A549 (cell line): ENCODE measurements around the gene GSTT2B. TPM values are rescaled to one million over a fixed set of nuclear protein-coding genes. Genes with fewer than 3 reads are reported as not detected.

Source experiments
- ATAC-seq, 2 experiments: fragments of 200-7000 bp in 1 of 2; fragments of >200 bp in 1 of 2; cut with Nextera tagmentation in 1 of 2; cut with Tn5 transposase in 1 of 2; 3 replicates each; pipeline versions ENCODE4 v1.8.0 to v1.9.1; 2018 to 2020; ENCODE audit warnings: mild to moderate bottlenecking in 1 of 2, moderate library complexity in 1 of 2
- CTCF ChIA-PET: fragments of 300-600 bp; sonication (Branson Sonifier 250); formaldehyde crosslinking; extraction: SDS; loops from one replicate; lab custom pipeline; 2021; ENCODE audit warnings: antibody characterized with exemption, inconsistent platforms; lab: Yijun Ruan, JAX
- POLR2A ChIA-PET: fragments of 350-600 bp; formaldehyde crosslinking; extraction: SDS; loops from one replicate; lab custom pipeline; 2021; ENCODE audit warnings: antibody characterized with exemption, inconsistent platforms; lab: Yijun Ruan, JAX
- DNase-seq, 2 experiments: peaks; one replicate each; pipeline versions ENCODE4 v3.0.0 to v3.0.0-alpha.2; 2011 to 2016; ENCODE audit warnings: low read depth in 1 of 2, low spot score in 1 of 2
- FAIRE-seq: peaks from 2 replicates; lab custom pipeline; 2011; peaks lifted over from hg19 to GRCh38; lab: Jason Lieb, UNC
- H3K27ac ChIP-seq, 2 experiments: fragments of >200 bp; sonication (Bioruptor Twin); formaldehyde crosslinking; 3 replicates each; pipeline ENCODE4 v1.5.1; 2016 to 2017
- H3K4me1 ChIP-seq: fragments of >200 bp; sonication (Bioruptor Twin); formaldehyde crosslinking; 3 replicates; pipeline ENCODE4 v1.6.1; 2016
- H3K4me2 ChIP-seq: fragments of >200 bp; sonication (Bioruptor Twin); formaldehyde crosslinking; 3 replicates; pipeline ENCODE4 v1.6.1; 2016
- H3K4me3 ChIP-seq: fragments of >200 bp; sonication (Bioruptor Twin); formaldehyde crosslinking; 3 replicates; pipeline ENCODE4 v1.5.1; 2016
- H3K9me3 ChIP-seq: fragments of >200 bp; sonication (Bioruptor Twin); formaldehyde crosslinking; 3 replicates; pipeline ENCODE4 v1.6.1; 2016
- CEBPB ChIP-seq, 2 experiments: fragments of >200 bp in 1 of 2; sonication (Bioruptor Twin) in 1 of 2; formaldehyde crosslinking in 1 of 2; IDR thresholded peaks; 2 replicates each; pipeline ENCODE4 v1.6.1; 2012 to 2016
- CHD2 ChIP-seq: fragments of 150-350 bp; IDR thresholded peaks from 2 replicates; pipeline ENCODE4 v1.6.1; 2014; ENCODE audit warnings: low read length; ENCODE audit not compliant: partially characterized antibody
- EHF ChIP-seq: fragments of 250-450 bp; sonication (Bioruptor Pico); IDR thresholded peaks from 2 replicates; pipeline ENCODE4 v1.5.0; 2020; ENCODE audit warnings: mild to moderate bottlenecking
- ESRRA ChIP-seq: fragments of 150-350 bp; IDR thresholded peaks from 2 replicates; pipeline ENCODE4 v1.6.1; 2014; ENCODE audit warnings: mild to moderate bottlenecking, low read length, borderline replicate concordance
- FOSB ChIP-seq: fragments of 250-450 bp; sonication (Bioruptor Pico); IDR thresholded peaks from 2 replicates; pipeline ENCODE4 v1.5.0; 2020; ENCODE audit warnings: mild to moderate bottlenecking, moderate library complexity
- JUN ChIP-seq, 2 experiments: fragments of >200 bp; sonication (Bioruptor Twin); formaldehyde crosslinking; IDR thresholded peaks; 2 replicates in 1 of 2; 3 replicates in 1 of 2; pipeline ENCODE4 v1.6.1; 2016 to 2017
- JUNB ChIP-seq: fragments of >200 bp; sonication (Bioruptor Twin); formaldehyde crosslinking; IDR thresholded peaks from 2 replicates; pipeline ENCODE4 v1.6.1; 2016
- NFE2L2 ChIP-seq: fragments of 150-350 bp; conservative IDR thresholded peaks from 2 replicates; pipeline ENCODE4 v1.6.1; 2014; ENCODE audit warnings: low read length
- NR3C1 ChIP-seq: fragments of >200 bp; sonication (Bioruptor Twin); formaldehyde crosslinking; IDR thresholded peaks from 3 replicates; pipeline ENCODE4 v1.6.1; 2017
- PHF8 ChIP-seq: fragments of 200-600 bp; sonication (generic); IDR thresholded peaks from 2 replicates; pipeline ENCODE4 v1.6.1; 2016; ENCODE audit warnings: low read depth, mild to moderate bottlenecking, antibody characterized with exemption, moderate library complexity, borderline replicate concordance
- POLR2AphosphoS2 ChIP-seq: conservative IDR thresholded peaks from 2 replicates; pipeline ENCODE4 v1.6.1; 2012; ENCODE audit warnings: low read length, improper control_type of control experiment, inconsistent platforms
- RFX5 ChIP-seq: fragments of 450-650 bp; IDR thresholded peaks from 2 replicates; pipeline ENCODE4 v1.7.1; 2014; ENCODE audit warnings: antibody characterized with exemption, mild to moderate bottlenecking, moderate library complexity
- SMC3 ChIP-seq: fragments of >200 bp; sonication (Bioruptor Twin); formaldehyde crosslinking; IDR thresholded peaks from 3 replicates; pipeline ENCODE4 v1.6.1; 2018; ENCODE audit warnings: inconsistent platforms
- ZNF302 ChIP-seq: fragments of 250-450 bp; sonication (Bioruptor Pico); IDR thresholded peaks from 2 replicates; pipeline ENCODE4 v1.9.0; 2021; ENCODE audit warnings: inconsistent platforms, mild to moderate bottlenecking, moderate library complexity
- ZSCAN20 ChIP-seq: fragments of 250-450 bp; sonication (Bioruptor Pico); IDR thresholded peaks from 2 replicates; pipeline ENCODE4 v1.8.0; 2022; ENCODE audit warnings: mild to moderate bottlenecking, moderate library complexity
- WGBS: methylation state at CpG from one replicate; pipeline ENCODE4 v1.1.6; 2017; ENCODE audit errors: missing lambda C conversion rate; 5-methylcytosine and 5-hydroxymethylcytosine counted together
- polyA plus RNA-seq, 4 experiments: library from polyadenylated mRNA; depleted of rRNA in 3 of 4; stranded (reverse); fragments of >200 nt; fragmentation: RNase III in 1 of 4; extraction: RNeasy Plus Mini Kit Qiagen cat#74134 plus additional on column Dnase treatment in 1 of 4; gene quantifications; 2 replicates in 3 of 4; 3 replicates in 1 of 4; pipeline ENCODE4 v1.2.3, GENCODE V29; 2011 to 2017
- TF ChIP-seq, protein P1 (sequence below): IDR thresholded peaks from 2 replicates; pipeline ENCODE4 v1.6.1; 2012
- TF ChIP-seq, protein P2 (sequence below): IDR thresholded peaks from 2 replicates; pipeline ENCODE4 v1.6.1; 2012
- TF ChIP-seq, protein P3 (sequence below): fragments of 200-600 bp; sonication (generic); IDR thresholded peaks from 2 replicates; pipeline ENCODE4 v1.6.1; 2016; ENCODE audit warnings: antibody characterized with exemption, mild to moderate bottlenecking, moderate library complexity
- TF ChIP-seq, protein P4 (sequence below): fragments of >200 bp; sonication (Bioruptor Twin); formaldehyde crosslinking; IDR thresholded peaks from 3 replicates; pipeline ENCODE4 v1.6.1; 2016

The GSTT2B gene
- polyA plus RNA-seq, 2 of the 4 experiments (the other 2 are of a cell fraction) = 0.30 to 0.50 TPM

DNA sequence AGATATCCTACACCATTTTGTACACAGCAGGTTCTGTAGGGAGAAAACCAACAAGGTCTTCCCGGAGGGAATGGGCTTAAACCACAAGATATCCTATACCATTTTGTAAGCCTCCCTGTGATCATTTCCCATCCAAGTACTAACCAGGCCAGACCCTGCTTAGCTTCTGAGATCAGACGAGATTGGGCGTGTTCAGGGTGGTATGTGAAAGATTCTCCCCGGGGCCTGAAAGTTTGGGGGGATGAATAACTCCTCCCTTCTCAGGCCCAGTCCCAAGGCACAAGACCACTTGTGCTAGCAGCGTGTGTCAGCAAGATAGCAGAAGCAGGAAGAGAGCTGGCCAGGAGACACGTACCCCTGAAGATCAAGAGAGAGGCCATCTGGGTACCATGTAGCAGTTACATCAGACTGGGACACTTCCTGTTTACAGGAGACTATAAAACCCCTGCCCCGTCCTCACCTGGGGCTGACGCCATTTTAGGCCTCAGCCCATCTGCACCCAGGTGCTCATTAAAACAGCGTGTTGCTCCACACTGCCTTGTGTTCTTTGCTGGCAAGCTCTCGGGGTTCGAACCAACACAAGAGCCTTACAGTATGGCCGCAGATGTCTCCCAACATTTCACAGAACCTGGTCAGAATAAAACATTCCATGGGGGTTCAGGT is 49.5 kb downstream of the GSTT2B start (continued):
- no peak for TF ChIP-seq FOSB
- no peak for TF ChIP-seq JUN (IDR thresholded peaks at IDR 0.05)
- TF ChIP-seq, protein P1, sequence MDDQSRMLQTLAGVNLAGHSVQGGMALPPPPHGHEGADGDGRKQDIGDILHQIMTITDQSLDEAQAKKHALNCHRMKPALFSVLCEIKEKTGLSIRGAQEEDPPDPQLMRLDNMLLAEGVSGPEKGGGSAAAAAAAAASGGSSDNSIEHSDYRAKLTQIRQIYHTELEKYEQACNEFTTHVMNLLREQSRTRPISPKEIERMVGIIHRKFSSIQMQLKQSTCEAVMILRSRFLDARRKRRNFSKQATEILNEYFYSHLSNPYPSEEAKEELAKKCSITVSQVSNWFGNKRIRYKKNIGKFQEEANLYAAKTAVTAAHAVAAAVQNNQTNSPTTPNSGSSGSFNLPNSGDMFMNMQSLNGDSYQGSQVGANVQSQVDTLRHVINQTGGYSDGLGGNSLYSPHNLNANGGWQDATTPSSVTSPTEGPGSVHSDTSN = no peak
- TF ChIP-seq NFE2L2 = no peak
- no peak for TF ChIP-seq ESRRA
- TF ChIP-seq ZSCAN20 (CRISPR knock-in tag) = no peak

DNA sequence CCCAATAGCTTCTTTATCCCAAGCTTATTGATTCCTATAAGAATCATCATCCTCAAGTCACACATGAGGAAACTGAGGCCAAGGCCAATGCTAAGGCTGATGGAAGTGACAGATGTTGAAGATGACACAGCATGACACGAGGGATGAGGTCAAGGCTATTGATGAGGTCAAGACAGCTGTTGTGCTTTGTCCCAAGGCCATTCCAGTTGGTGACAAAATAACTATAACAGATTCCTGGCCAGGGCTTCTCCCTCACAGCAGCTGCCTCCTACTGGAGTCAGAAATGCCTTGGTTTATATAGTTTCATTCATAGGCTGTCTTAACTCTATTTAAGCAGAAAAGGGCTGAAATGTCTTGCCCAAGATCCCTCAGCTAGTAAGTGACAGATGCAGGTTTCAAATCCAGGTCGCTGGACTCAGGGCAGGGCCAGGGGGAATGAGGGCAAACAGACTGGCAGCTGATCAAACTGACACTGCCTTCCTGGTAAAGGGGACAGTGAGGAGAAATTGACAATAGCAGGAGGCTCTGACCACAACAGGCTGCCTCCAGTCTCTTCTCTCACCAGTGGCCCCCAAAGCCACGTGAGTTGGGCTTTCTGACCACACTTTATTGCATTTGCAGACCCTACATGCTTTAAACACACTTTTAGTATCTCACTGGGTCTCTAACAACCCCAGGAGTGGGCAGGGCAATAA is 50.4 kb downstream of the GSTT2B start:
- Histone ChIP-seq H3K4me1 (no peaks in the 10 kb centered on the region), H3K4me3 (no peak overlapping the region)
- POLR2A ChIA-PET = interaction anchor here (1.8 kb wide), 1 partner anchor 16 kb away, joined by 3 read pairs; the partner anchor contains the start of gene MIF
- TF ChIP-seq JUN (IDR thresholded peaks at IDR 0.05) (no peak), RFX5 (no peak), NFE2L2 (no peak), SMC3 (no peak), ZNF302 (CRISPR knock-in tag) (no peak)
- TF ChIP-seq, protein P2, sequence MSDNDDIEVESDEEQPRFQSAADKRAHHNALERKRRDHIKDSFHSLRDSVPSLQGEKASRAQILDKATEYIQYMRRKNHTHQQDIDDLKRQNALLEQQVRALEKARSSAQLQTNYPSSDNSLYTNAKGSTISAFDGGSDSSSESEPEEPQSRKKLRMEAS = no peak
- TF ChIP-seq, all 56 proteins: peak for 0
- no peak overlapping the region for H3K27ac ChIP-seq
- no peak overlapping the region for H3K4me2 ChIP-seq
- FAIRE-seq (no peak), ATAC-seq (no peak), DNase-seq (no peak)
- CTCF ChIA-PET = interaction anchor here (1.1 to 2.2 kb wide), 3 partner anchors 17 to 142 kb away, joined by 3 to 12 read pairs (median 3); partner anchors contain the start of gene MIF
- no peaks in the 10 kb centered on the region for H3K9me3 ChIP-seq
- 17% methylated on average over 3 of the region's 3 CpGs for WGBS

DNA sequence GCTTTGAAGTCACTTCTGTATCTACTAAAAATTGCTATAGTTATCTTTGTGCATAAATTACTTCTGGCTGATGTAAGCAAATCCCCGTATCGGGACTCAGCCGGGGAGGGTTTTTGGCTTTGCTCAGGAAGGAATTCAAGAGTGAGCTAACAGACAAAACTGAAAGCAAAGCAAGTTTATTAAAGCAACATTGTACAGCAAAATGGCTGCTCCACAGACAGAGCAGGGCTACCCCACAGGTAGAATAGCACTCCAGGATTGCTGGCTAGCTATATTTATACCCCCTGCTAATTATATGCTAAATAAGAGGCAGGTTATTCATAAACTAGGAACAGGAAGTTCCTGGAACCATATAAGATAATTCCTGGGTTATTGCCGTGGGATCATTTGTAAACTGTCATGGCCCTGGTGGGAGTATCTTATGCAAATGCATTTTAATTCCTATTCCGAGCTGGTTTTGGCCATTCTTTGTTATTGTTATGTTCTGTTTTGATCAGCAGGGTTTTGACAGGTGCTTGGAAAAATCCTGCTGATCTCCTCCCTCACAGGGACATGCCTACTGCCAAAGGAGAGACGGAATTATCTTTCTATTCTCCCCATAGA is 51.6 kb downstream of the GSTT2B start:
- no peak for FAIRE-seq
- CTCF ChIA-PET = interaction anchor here (1.0 to 2.2 kb wide), 5 partner anchors 11 to 141 kb away, joined by 3 to 12 read pairs (median 3); partner anchors contain the start of gene MIF
- no peak overlapping the region for H3K4me3 ChIP-seq
- no peak for DNase-seq
- WGBS = 78% methylated on average over 6 of the region's 6 CpGs
- POLR2A ChIA-PET = interaction anchor here (1.2 kb wide), 1 partner anchor 15 kb away, joined by 3 read pairs; the partner anchor contains the start of gene MIF
- no peaks in the 10 kb centered on the region for H3K9me3 ChIP-seq
- no peak for TF ChIP-seq PHF8
- ATAC-seq = no peak
- H3K4me1 ChIP-seq = no peaks in the 10 kb centered on the region
- H3K4me2 ChIP-seq = no peak overlapping the region
- H3K27ac ChIP-seq = no peak overlapping the region

DNA sequence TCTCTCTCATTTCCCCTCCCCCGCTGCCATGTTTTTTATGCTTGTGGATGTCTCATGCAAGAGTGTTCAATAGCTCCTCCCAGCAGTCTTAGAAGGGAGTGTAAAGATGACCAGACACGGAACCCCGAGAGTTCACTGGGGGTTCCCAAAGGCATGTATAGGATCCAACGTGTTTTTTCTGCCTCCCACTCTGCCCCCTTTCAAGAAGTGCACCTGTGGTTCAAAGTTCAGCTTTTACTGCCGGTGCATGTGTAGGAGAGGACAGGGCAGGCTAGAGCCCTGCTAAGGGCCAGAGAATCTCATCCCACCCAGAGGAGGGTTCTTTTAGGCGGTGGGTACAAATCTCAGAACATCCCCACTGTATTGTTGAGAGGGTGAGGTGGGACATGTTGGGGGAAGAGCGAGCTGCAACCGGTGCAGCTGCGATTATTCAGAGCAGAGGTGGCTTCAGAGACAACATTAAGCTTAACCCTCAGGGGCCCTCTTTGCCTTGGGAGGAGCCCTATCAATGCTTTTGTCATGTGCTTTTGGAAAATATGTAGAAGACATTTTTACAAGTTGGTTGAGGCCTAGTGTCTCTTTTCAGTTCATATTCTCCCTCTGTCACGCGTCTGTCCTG is 52.3 kb downstream of the GSTT2B start:
- ChIA-PET CTCF (interaction anchor here (1.0 to 2.2 kb wide), 3 partner anchors 10 to 20 kb away, joined by 3 to 12 read pairs (median 3); partner anchors contain the start of gene MIF), POLR2A (interaction anchor here (1.2 kb wide), 1 partner anchor 14 kb away, joined by 3 read pairs; the partner anchor contains the start of gene MIF)
- no peak for FAIRE-seq
- Histone ChIP-seq H3K9me3 (no peaks in the 10 kb centered on the region), H3K27ac (no peak overlapping the region), H3K4me2 (no peak overlapping the region), H3K4me3 (no peak overlapping the region), H3K4me1 (no peaks in the 10 kb centered on the region)
- DNase-seq = no peak
- ATAC-seq = no peak
- WGBS = 83% methylated on average over 9 of the region's 11 CpGs
- TF ChIP-seq POLR2AphosphoS2 (no peak), EHF (CRISPR knock-in tag) (no peak), CEBPB (IDR thresholded peaks at IDR 0.05) (no peak), ESRRA (no peak), JUNB (no peak), CHD2 (no peak), NR3C1 (no peak), ZSCAN20 (CRISPR knock-in tag) (no peak)
- TF ChIP-seq, protein P3, sequence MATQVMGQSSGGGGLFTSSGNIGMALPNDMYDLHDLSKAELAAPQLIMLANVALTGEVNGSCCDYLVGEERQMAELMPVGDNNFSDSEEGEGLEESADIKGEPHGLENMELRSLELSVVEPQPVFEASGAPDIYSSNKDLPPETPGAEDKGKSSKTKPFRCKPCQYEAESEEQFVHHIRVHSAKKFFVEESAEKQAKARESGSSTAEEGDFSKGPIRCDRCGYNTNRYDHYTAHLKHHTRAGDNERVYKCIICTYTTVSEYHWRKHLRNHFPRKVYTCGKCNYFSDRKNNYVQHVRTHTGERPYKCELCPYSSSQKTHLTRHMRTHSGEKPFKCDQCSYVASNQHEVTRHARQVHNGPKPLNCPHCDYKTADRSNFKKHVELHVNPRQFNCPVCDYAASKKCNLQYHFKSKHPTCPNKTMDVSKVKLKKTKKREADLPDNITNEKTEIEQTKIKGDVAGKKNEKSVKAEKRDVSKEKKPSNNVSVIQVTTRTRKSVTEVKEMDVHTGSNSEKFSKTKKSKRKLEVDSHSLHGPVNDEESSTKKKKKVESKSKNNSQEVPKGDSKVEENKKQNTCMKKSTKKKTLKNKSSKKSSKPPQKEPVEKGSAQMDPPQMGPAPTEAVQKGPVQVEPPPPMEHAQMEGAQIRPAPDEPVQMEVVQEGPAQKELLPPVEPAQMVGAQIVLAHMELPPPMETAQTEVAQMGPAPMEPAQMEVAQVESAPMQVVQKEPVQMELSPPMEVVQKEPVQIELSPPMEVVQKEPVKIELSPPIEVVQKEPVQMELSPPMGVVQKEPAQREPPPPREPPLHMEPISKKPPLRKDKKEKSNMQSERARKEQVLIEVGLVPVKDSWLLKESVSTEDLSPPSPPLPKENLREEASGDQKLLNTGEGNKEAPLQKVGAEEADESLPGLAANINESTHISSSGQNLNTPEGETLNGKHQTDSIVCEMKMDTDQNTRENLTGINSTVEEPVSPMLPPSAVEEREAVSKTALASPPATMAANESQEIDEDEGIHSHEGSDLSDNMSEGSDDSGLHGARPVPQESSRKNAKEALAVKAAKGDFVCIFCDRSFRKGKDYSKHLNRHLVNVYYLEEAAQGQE = no peak
- TF ChIP-seq, protein P1 = no peak
- TF ChIP-seq, protein P4, sequence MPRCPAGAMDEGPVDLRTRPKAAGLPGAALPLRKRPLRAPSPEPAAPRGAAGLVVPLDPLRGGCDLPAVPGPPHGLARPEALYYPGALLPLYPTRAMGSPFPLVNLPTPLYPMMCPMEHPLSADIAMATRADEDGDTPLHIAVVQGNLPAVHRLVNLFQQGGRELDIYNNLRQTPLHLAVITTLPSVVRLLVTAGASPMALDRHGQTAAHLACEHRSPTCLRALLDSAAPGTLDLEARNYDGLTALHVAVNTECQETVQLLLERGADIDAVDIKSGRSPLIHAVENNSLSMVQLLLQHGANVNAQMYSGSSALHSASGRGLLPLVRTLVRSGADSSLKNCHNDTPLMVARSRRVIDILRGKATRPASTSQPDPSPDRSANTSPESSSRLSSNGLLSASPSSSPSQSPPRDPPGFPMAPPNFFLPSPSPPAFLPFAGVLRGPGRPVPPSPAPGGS = no peak
